GM12878 (cell line): Measurements from ENCODE around the gene SETBP1. TPM values are rescaled to one million over a fixed set of nuclear protein-coding genes. Genes with fewer than 3 reads are reported as not detected.
A peak's percentile ranks its signal among the peaks of the same experiment; 100 is the strongest.

ENCODE experiments used
- ATAC-seq: fragments of 200-7000 bp; cut with Tn5 transposase; 3 replicates; pipeline ENCODE4 v1.9.1; 2020; ENCODE audit warnings: mild to moderate bottlenecking, moderate library complexity
- BruUV-seq: library from RNA; stranded (reverse); fragments of 400-500 nt; replicated peaks from 2 replicates; lab custom pipeline; 2021; lab: Mats Ljungman, UMichigan
- CTCF ChIA-PET: fragments of 300-600 bp; sonication (Branson Sonifier 250); formaldehyde crosslinking; extraction: SDS; loops from one replicate; lab custom pipeline; 2021; ENCODE audit warnings: inconsistent platforms; lab: Yijun Ruan, JAX
- POLR2A ChIA-PET: fragments of 350-600 bp; formaldehyde crosslinking; extraction: SDS; loops from one replicate; lab custom pipeline; 2021; ENCODE audit warnings: inconsistent platforms; lab: Charles Lee
- RAD21 ChIA-PET: fragments of 300-600 bp; sonication (Branson Sonifier 250); formaldehyde crosslinking; loops from one replicate; lab custom pipeline; 2023; ENCODE audit warnings: antibody characterized with exemption; ENCODE audit not compliant: unreplicated experiment; lab: Charles Lee
- SMC1A ChIA-PET: fragments of 300-600 bp; sonication (Branson Sonifier 250); formaldehyde crosslinking; loops from one replicate; lab custom pipeline; 2023; ENCODE audit not compliant: unreplicated experiment, uncharacterized antibody; lab: Charles Lee
- DNase-seq: peaks from one replicate; pipeline ENCODE4 v3.0.0-alpha.2; 2011; ENCODE audit warnings: low read depth, low spot score
- FAIRE-seq: peaks from 3 replicates; lab custom pipeline; 2011; peaks lifted over from hg19 to GRCh38; lab: Jason Lieb, UNC
- H2AFZ ChIP-seq: 2 replicates; pipeline ENCODE4 v1.6.0; 2011; ENCODE audit warnings: low read depth, low read length, control low read depth; ENCODE audit not compliant: control insufficient read depth
- H3K27ac ChIP-seq: 2 replicates; pipeline ENCODE4 v1.5.1; 2011; ENCODE audit warnings: control low read depth; ENCODE audit not compliant: control insufficient read depth, insufficient read depth
- H3K27me3 ChIP-seq, 2 experiments: replicated peaks in 1 of 2; 2 replicates each; pipeline versions ENCODE4 v1.6.0 to v1.6.1; 2011; ENCODE audit warnings: low read length in 1 of 2; ENCODE audit not compliant: control insufficient read depth in 2 of 2, insufficient read depth in 2 of 2
- H3K36me3 ChIP-seq, 2 experiments: 2 replicates each; pipeline ENCODE4 v1.5.1; 2011; ENCODE audit warnings: low read length in 1 of 2; ENCODE audit not compliant: control insufficient read depth in 2 of 2, insufficient read depth in 2 of 2
- H3K4me1 ChIP-seq: 2 replicates; pipeline ENCODE4 v1.6.1; 2011; ENCODE audit warnings: mild to moderate bottlenecking, low read length, moderate library complexity, mixed read lengths; ENCODE audit not compliant: control insufficient read depth, insufficient read depth
- H3K4me2 ChIP-seq: 2 replicates; pipeline ENCODE4 v1.6.0; 2011; ENCODE audit warnings: control low read depth; ENCODE audit not compliant: control insufficient read depth, insufficient read depth
- H3K4me3 ChIP-seq: fragments of 200-600 bp; sonication (generic); 2 replicates; pipeline ENCODE4 v1.5.1; 2016
- H3K79me2 ChIP-seq: 2 replicates; pipeline ENCODE4 v1.6.0; 2011; ENCODE audit warnings: low read length; ENCODE audit not compliant: control insufficient read depth, insufficient read depth
- H3K9ac ChIP-seq: 2 replicates; pipeline ENCODE4 v1.8.0; 2011; ENCODE audit warnings: low read length, control low read depth, mixed read lengths; ENCODE audit not compliant: control insufficient read depth, insufficient read depth
- H3K9me3 ChIP-seq: replicated peaks from 3 replicates; pipeline ENCODE4 v1.5.1; 2011; ENCODE audit warnings: mild to moderate bottlenecking, low read length; ENCODE audit not compliant: control insufficient read depth, insufficient read depth
- H4K20me1 ChIP-seq: 2 replicates; pipeline ENCODE4 v1.6.0; 2011; ENCODE audit not compliant: control insufficient read depth, insufficient read depth
- DPF2 ChIP-seq: fragments of 450-650 bp; IDR thresholded peaks from 2 replicates; pipeline ENCODE4 v1.6.1; 2017; ENCODE audit warnings: mild to moderate bottlenecking
- EED ChIP-seq: sonication (generic); IDR thresholded peaks from 2 replicates; pipeline ENCODE4 v1.6.1; 2016; ENCODE audit warnings: antibody characterized with exemption, low read depth
- NR2F1 ChIP-seq: fragments of 450-650 bp; conservative IDR thresholded peaks from 2 replicates; pipeline ENCODE4 v1.6.1; 2017; ENCODE audit warnings: mild to moderate bottlenecking
- RUNX3 ChIP-seq: IDR thresholded peaks from 2 replicates; pipeline ENCODE4 v1.6.1; 2012; ENCODE audit warnings: low read length, inconsistent platforms
- ZNF217 ChIP-seq: fragments of 450-650 bp; IDR thresholded peaks from 2 replicates; pipeline ENCODE4 v1.6.1; 2017; ENCODE audit warnings: antibody characterized with exemption, mild to moderate bottlenecking
- ZNF384 ChIP-seq: IDR thresholded peaks from 2 replicates; pipeline ENCODE4 v1.6.1; 2012; ENCODE audit warnings: low read depth, mild to moderate bottlenecking, low read length, improper control_type of control experiment, borderline replicate concordance
- WGBS: methylation state at CpG from one replicate; pipeline ENCODE4 v1.1.6; 2016; ENCODE audit warnings: low lambda C conversion rate; ENCODE audit not compliant: insufficient replicate concordance, insufficient coverage; ENCODE audit errors: missing lambda C conversion rate; 5-methylcytosine and 5-hydroxymethylcytosine counted together
- in situ Hi-C: fragments of 300-500 bp; cut with MboI; formaldehyde crosslinking; loops from 9 replicates; pipeline ENCODE4 v1.14.3; 2018; ENCODE audit warnings: mixed read lengths
- intact Hi-C: fragments of 100-400 bp; cut with micrococcal nuclease; formaldehyde crosslinking; loops from one replicate; pipeline ENCODE4 v1.14.2; 2022; ENCODE audit not compliant: unreplicated experiment
- polyA plus RNA-seq, 11 experiments: library from polyadenylated mRNA; depleted of rRNA in 4 of 11; unstranded in 6 of 11; stranded (reverse) in 5 of 11; fragments of >200 nt; fragmentation: Nextera tagmentation in 4 of 11; fragmentation: Illumina TruSeq in 1 of 11; extraction: Ambion mirVana in 4 of 11; extraction: Trizol in 1 of 11; gene quantifications; 1 replicate in 1 of 11; 2 replicates in 10 of 11; pipeline versions ENCODE4 v1.2.1 to v1.2.3, GENCODE V29; 2011 to 2016; ENCODE audit warnings: inconsistent platforms in 2 of 11, missing spikeins in 2 of 11, low read depth in 1 of 11
- total RNA-seq, 4 experiments: library from RNA; depleted of rRNA in 3 of 4; stranded (reverse); fragments of >200 nt in 3 of 4; fragmentation: Illumina TruSeq in 1 of 4; extraction: Trizol in 1 of 4; gene quantifications; 2 replicates each; pipeline versions ENCODE4 v1.2.1 to v1.2.3, GENCODE V29; 2013 to 2021
- TF ChIP-seq, protein P1 (sequence below): fragments of 150-350 bp; IDR thresholded peaks from 2 replicates; pipeline ENCODE4 v1.6.1; 2014; ENCODE audit warnings: mild to moderate bottlenecking, low read depth, low read length
- TF ChIP-seq, protein P2 (sequence below): IDR thresholded peaks from 2 replicates; pipeline ENCODE4 v1.6.1; 2012; ENCODE audit warnings: low read length, inconsistent platforms
- TF ChIP-seq, protein P3 (sequence below): fragments of 450-650 bp; IDR thresholded peaks from 2 replicates; pipeline ENCODE4 v1.6.1; 2017; ENCODE audit warnings: mild to moderate bottlenecking, moderate library complexity

Gene SETBP1
- total and polyA plus RNA-seq, 10 of the 15 experiments (the other 5 are each of a cell fraction or from before 2014, with no cell fraction given): 0.99 to 29.7 (median 8.3) TPM

DNA sequence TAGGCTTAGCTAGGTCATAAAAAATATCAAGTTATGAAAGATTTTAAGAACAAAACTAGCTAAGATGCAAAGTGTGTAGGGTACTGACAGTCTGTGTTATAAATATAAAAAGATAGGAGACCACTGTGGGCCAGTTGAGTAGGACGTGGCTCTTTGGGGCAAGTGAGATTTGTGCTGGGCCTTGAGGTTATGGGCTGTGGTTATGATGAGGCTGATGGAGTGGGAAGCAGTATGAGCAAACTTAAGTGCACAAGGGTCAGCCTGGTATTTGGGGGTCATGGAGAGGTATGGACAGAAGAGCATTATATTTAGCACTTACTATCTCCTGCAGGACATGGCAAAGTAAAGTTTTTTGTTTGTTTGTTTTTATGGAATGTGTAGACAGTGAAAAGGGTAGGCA, 70.1 kb downstream of the SETBP1 start:
- ATAC-seq: peak; percentile 57
- Histone ChIP-seq H3K27ac (peak overlapping the region; percentile 10; the same call in 1 of the 2 replicates), H3K27me3 (no peaks in the 10 kb centered on the region), H3K4me1 (peaks cover 24% of the 10 kb centered on the region), H3K9me3 (no peaks in the 10 kb centered on the region; the same call in 2 of the 3 replicates), H4K20me1 (no peaks in the 10 kb centered on the region), H3K4me2 (peak overlapping the region; percentile 28; the same call in 1 of the 2 replicates), H3K79me2 (no peaks in the 10 kb centered on the region), H3K36me3 (no peaks in the 10 kb centered on the region), H3K4me3 (no peak overlapping the region), H2AFZ (no peak overlapping the region), H3K9ac (no peak overlapping the region)
- TF ChIP-seq ZNF384 (no peak), EED (0 out of 2 replicates have a peak, but pooled peaks have one; percentile 21), RUNX3 (peak; percentile 74)
- ChIA-PET POLR2A (interaction anchor here (0.7 kb wide), 1 partner anchor 146 kb away, joined by 3 read pairs; no protein-coding TSS in a partner anchor), CTCF (interaction anchor here (1.1 kb wide), 3 partner anchors 9 to 158 kb away, joined by 3 to 4 read pairs (median 3); no protein-coding TSS in a partner anchor), SMC1A (interaction anchor here (0.9 to 1.9 kb wide), 5 partner anchors 17 to 65 kb away, joined by 3 to 9 read pairs (median 5); no protein-coding TSS in a partner anchor), RAD21 (interaction anchor here (1.0 to 1.8 kb wide), 3 partner anchors 71 to 138 kb away, joined by 3 to 4 read pairs (median 4); no protein-coding TSS in a partner anchor)
- DNase-seq: no peak
- no peak for FAIRE-seq
- no TSS peak for BruUV-seq
- WGBS: 70% methylated on average over 1 of the region's 1 CpG
- in situ Hi-C loops: no loop called here
- intact Hi-C loops: no loop called here

DNA sequence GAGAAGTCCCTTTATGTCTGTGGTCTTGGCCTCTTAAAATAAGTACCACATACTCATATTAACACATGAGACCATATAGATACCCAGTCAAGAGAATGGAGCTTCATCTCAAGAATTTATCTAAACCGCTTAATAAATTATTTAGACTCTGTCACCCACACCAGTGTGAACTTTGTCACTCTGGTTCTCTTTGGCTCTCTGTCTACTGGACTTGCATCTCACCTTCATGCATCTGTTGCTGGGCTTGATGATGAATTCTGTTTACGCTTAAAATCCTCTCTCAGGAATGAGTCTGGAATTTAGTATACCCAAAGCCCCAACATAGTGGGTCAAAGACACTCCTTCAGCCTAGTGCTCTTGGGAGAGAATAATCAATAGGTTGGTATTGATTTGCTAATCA, 73.9 kb downstream of the SETBP1 start:
- ATAC-seq (no peak), FAIRE-seq (no peak), DNase-seq (no peak)
- ChIA-PET CTCF (interaction anchor here (0.9 to 1.1 kb wide), 2 partner anchors 28 to 459 kb away, joined by 3 read pairs; no protein-coding TSS in a partner anchor), SMC1A (interaction anchor here (0.6 to 2.3 kb wide), 4 partner anchors 9 to 36 kb away, joined by 3 to 6 read pairs (median 4); no protein-coding TSS in a partner anchor), RAD21 (interaction anchor here (1.8 to 2.1 kb wide), 2 partner anchors 29 to 76 kb away, joined by 4 to 5 read pairs; no protein-coding TSS in a partner anchor), POLR2A (interaction anchor here (1.2 to 1.4 kb wide), 2 partner anchors 13 to 66 kb away, joined by 3 read pairs; no protein-coding TSS in a partner anchor)
- Histone ChIP-seq H3K4me1 (peaks cover 25% of the 10 kb centered on the region), H3K9ac (no peak overlapping the region), H4K20me1 (no peaks in the 10 kb centered on the region), H3K4me2 (no peak overlapping the region), H3K27ac (no peak overlapping the region), H3K27me3 (no peaks in the 10 kb centered on the region), H3K4me3 (no peak overlapping the region), H3K36me3 (peaks cover 0 to 2% of the 10 kb centered on the region in 2 experiments; a peak in 1 of 4 replicates), H3K9me3 (no peaks in the 10 kb centered on the region; the same call in 2 of the 3 replicates), H3K79me2 (no peaks in the 10 kb centered on the region), H2AFZ (no peak overlapping the region)
- WGBS: 91% methylated on average over 2 of the region's 2 CpGs
- intact Hi-C loops (no loop called here), in situ Hi-C loops (no loop called here)
- BruUV-seq: no TSS peak
- no peak for TF ChIP-seq ZNF217
- TF ChIP-seq, protein P1, sequence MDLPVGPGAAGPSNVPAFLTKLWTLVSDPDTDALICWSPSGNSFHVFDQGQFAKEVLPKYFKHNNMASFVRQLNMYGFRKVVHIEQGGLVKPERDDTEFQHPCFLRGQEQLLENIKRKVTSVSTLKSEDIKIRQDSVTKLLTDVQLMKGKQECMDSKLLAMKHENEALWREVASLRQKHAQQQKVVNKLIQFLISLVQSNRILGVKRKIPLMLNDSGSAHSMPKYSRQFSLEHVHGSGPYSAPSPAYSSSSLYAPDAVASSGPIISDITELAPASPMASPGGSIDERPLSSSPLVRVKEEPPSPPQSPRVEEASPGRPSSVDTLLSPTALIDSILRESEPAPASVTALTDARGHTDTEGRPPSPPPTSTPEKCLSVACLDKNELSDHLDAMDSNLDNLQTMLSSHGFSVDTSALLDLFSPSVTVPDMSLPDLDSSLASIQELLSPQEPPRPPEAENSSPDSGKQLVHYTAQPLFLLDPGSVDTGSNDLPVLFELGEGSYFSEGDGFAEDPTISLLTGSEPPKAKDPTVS: no peak
- no peak for TF ChIP-seq DPF2
- no peak for TF ChIP-seq NR2F1
- TF ChIP-seq, protein P2, sequence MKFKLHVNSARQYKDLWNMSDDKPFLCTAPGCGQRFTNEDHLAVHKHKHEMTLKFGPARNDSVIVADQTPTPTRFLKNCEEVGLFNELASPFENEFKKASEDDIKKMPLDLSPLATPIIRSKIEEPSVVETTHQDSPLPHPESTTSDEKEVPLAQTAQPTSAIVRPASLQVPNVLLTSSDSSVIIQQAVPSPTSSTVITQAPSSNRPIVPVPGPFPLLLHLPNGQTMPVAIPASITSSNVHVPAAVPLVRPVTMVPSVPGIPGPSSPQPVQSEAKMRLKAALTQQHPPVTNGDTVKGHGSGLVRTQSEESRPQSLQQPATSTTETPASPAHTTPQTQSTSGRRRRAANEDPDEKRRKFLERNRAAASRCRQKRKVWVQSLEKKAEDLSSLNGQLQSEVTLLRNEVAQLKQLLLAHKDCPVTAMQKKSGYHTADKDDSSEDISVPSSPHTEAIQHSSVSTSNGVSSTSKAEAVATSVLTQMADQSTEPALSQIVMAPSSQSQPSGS: no peak
- TF ChIP-seq, protein P3, sequence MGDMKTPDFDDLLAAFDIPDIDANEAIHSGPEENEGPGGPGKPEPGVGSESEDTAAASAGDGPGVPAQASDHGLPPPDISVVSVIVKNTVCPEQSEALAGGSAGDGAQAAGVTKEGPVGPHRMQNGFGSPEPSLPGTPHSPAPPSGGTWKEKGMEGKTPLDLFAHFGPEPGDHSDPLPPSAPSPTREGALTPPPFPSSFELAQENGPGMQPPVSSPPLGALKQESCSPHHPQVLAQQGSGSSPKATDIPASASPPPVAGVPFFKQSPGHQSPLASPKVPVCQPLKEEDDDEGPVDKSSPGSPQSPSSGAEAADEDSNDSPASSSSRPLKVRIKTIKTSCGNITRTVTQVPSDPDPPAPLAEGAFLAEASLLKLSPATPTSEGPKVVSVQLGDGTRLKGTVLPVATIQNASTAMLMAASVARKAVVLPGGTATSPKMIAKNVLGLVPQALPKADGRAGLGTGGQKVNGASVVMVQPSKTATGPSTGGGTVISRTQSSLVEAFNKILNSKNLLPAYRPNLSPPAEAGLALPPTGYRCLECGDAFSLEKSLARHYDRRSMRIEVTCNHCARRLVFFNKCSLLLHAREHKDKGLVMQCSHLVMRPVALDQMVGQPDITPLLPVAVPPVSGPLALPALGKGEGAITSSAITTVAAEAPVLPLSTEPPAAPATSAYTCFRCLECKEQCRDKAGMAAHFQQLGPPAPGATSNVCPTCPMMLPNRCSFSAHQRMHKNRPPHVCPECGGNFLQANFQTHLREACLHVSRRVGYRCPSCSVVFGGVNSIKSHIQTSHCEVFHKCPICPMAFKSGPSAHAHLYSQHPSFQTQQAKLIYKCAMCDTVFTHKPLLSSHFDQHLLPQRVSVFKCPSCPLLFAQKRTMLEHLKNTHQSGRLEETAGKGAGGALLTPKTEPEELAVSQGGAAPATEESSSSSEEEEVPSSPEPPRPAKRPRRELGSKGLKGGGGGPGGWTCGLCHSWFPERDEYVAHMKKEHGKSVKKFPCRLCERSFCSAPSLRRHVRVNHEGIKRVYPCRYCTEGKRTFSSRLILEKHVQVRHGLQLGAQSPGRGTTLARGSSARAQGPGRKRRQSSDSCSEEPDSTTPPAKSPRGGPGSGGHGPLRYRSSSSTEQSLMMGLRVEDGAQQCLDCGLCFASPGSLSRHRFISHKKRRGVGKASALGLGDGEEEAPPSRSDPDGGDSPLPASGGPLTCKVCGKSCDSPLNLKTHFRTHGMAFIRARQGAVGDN: no peak
